ENCODE measurements around the gene ANXA4.

- TF ChIP-seq POLR2AphosphoS5 (IDR thresholded peaks at IDR 0.05; ENCODE audit: low read depth, low read length) (no peak), SIN3A (IDR thresholded peaks at IDR 0.05; ENCODE audit: borderline replicate concordance, insufficient read depth, low read length) (no peak), REST (IDR thresholded peaks at IDR 0.05; ENCODE audit: insufficient read depth in 1 of 2, low read depth in 2 of 2, low read length in 2 of 2) (no peak)
These were observed 29.5 kb downstream of the ANXA4 start for GRCh38 chr2:69771461-69771860.

Data from PFSK-1 (cell line).